ENCODE measurements around the gene CEACAM21. TPM values are rescaled to one million over a fixed set of nuclear protein-coding genes. Genes with fewer than 3 reads are reported as not detected.
A peak's percentile ranks its signal among the peaks of the same experiment; 100 is the strongest.

The CEACAM21 gene
- total RNA-seq, 1 experiment from 2014 or later, result 0.25 TPM

GRCh38 chr19:41530761-41531301 is 45.1 kb upstream of the CEACAM21 start:
- RAD21 ChIA-PET (ENCODE audit: low non-redundant PET in 1 of 2, low total read pairs in 2 of 2, uncharacterized antibody in 2 of 2, unreplicated experiment in 2 of 2), result no interaction called here
- no peak overlapping the region for H3K9ac ChIP-seq (ENCODE audit: low read length)

More at GRCh38 chr19:41530761-41531301, 45.1 kb upstream of the CEACAM21 start:
- TF ChIP-seq RAD21 (IDR thresholded peaks at IDR 0.05; ENCODE audit: low read depth) (no peak), YY1 (IDR thresholded peaks at IDR 0.05; ENCODE audit: extremely low read depth, insufficient replicate concordance, low read depth, low read length) (no peak), ATF3 (IDR thresholded peaks at IDR 0.05) (no peak), ZFX (IDR thresholded peaks at IDR 0.05) (no peak), ELF1 (IDR thresholded peaks at IDR 0.05; ENCODE audit: borderline replicate concordance, low read depth) (no peak), CTCF (IDR thresholded peaks at IDR 0.05 in 2 of 3, conservative IDR thresholded peaks at IDR 0.05 in 1 of 3; ENCODE audit: borderline replicate concordance in 1 of 3, insufficient read depth in 1 of 3, low read depth in 2 of 3, low read length in 2 of 3) (no peak), TCF7L2 (IDR thresholded peaks at IDR 0.05; ENCODE audit: borderline replicate concordance, extremely low read depth, insufficient read depth, insufficient read length) (no peak), SRF (IDR thresholded peaks at IDR 0.05; ENCODE audit: low read depth) (no peak), EGR1 (IDR thresholded peaks at IDR 0.05; ENCODE audit: low read depth) (no peak), FOSL1 (IDR thresholded peaks at IDR 0.05; ENCODE audit: low read depth) (no peak), JUND (IDR thresholded peaks at IDR 0.05) (no peak), EZH2 (IDR thresholded peaks at IDR 0.05) (no peak), POLR2AphosphoS5 (IDR thresholded peaks at IDR 0.05; ENCODE audit: low read depth, low read length) (no peak), ZNF274 (IDR thresholded peaks at IDR 0.05; ENCODE audit: low read depth, low read length) (no peak), CBX3 (IDR thresholded peaks at IDR 0.05; ENCODE audit: low read depth) (no peak), ZBTB33 (IDR thresholded peaks at IDR 0.05; ENCODE audit: extremely low read depth, insufficient replicate concordance, low read length) (no peak), POLR2A (IDR thresholded peaks at IDR 0.05; ENCODE audit: borderline replicate concordance, extremely low read depth, insufficient read depth, insufficient read length) (no peak)
- H4K20me1 ChIP-seq (ENCODE audit: insufficient read depth), result no peaks in the 10 kb centered on the region
- H3K4me3 ChIP-seq (replicated peaks in 1 of 2; ENCODE audit: low read depth in 1 of 2, low read length in 2 of 2), result no peak overlapping the region
- H3K9me3 ChIP-seq (ENCODE audit: control insufficient read depth in 1 of 2, insufficient read depth in 1 of 2, low read depth in 1 of 2, low read length in 2 of 2), result no peaks in the 10 kb centered on the region
- no peak for DNase-seq (ENCODE audit: low read depth, low spot score)
- BruUV-seq (replicated peaks), result TSS peak; percentile 82
- no peak for ATAC-seq
- H3K79me2 ChIP-seq (ENCODE audit: insufficient read depth, low read length), result no peaks in the 10 kb centered on the region
- H3K4me1 ChIP-seq (ENCODE audit: control insufficient read depth in 1 of 2, insufficient read depth in 2 of 2, low read length in 2 of 2), result no peaks in the 10 kb centered on the region
- peaks cover 30% of the 10 kb centered on the region for H3K27me3 ChIP-seq (ENCODE audit: insufficient read depth, low read length)
- no peak overlapping the region for H3K27ac ChIP-seq (ENCODE audit: low read depth, low read length)
- no peak overlapping the region for H3K4me2 ChIP-seq (ENCODE audit: low read length)
- H2AFZ ChIP-seq (ENCODE audit: low read depth, low read length, poor library complexity, severe bottlenecking), result no peak overlapping the region
- no peaks in the 10 kb centered on the region for H3K9me2 ChIP-seq (ENCODE audit: insufficient read depth)
- H3K36me3 ChIP-seq (ENCODE audit: control insufficient read depth in 1 of 2, insufficient read depth in 2 of 2, low read length in 2 of 2), result no peaks in the 10 kb centered on the region
- POLR2A ChIA-PET, result no interaction called here
- intact Hi-C loops (cut with micrococcal nuclease), result no loop called here
- CTCF ChIA-PET, result no interaction called here
